D721Med (cell line): ENCODE measurements around the gene LRRN2.

Experiments used
- DNase-seq: peaks from one replicate; pipeline ENCODE4 v3.0.0; 2011; ENCODE audit warnings: low spot score; ENCODE audit not compliant: insufficient read length
- FAIRE-seq: peaks from 2 replicates; lab custom pipeline; 2011; peaks lifted over from hg19 to GRCh38; lab: Jason Lieb, UNC
- CTCF ChIP-seq: IDR thresholded peaks from 2 replicates; pipeline ENCODE4 v1.5.1; 2012; ENCODE audit warnings: mild to moderate bottlenecking, control low read depth; ENCODE audit not compliant: insufficient read depth; ENCODE audit errors: missing control alignments

The LRRN2 gene

GRCh38 chr1:204680051-204680450 is 5.5 kb downstream of the LRRN2 start:
- FAIRE-seq = no peak
- TF ChIP-seq CTCF = no peak
- no peak for DNase-seq

DNA sequence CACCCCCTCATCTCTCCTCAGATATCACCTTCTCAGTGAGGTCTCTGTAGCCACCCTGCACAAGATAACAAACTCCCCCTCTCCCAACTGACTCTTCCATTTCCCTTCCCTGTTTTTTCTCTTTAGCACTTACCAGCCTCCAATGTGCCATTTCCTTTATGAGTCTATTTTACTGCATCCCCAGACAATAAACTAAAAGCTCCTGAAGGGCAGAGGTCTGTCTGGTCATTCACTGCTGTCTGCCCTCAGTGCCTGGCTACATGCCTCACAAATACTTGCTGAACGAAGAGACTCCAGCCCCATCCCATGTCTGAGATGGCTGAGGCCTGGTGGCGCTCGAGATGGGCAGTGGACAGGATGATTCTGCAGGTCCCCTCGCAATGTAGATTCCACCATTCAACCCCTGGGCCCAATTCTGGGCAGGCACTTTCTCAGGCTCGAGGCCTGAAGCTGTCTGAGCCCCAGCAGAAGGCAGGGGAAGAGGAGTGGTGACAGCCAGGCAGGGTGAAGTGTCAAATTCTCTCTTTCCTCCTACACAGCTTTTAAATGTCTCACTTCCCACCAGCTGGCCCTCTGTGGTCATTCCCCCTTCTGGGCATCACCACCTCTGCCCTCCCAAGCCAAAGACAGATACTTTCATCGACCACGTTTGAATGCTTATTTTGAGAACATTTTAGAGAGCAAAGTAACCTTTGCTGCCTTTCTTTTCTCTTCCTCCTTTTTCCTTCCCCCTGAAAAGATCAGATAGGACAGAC is 6.6 kb downstream of the LRRN2 start:
- FAIRE-seq (no peak), DNase-seq (no peak)
- TF ChIP-seq CTCF = no peak

DNA sequence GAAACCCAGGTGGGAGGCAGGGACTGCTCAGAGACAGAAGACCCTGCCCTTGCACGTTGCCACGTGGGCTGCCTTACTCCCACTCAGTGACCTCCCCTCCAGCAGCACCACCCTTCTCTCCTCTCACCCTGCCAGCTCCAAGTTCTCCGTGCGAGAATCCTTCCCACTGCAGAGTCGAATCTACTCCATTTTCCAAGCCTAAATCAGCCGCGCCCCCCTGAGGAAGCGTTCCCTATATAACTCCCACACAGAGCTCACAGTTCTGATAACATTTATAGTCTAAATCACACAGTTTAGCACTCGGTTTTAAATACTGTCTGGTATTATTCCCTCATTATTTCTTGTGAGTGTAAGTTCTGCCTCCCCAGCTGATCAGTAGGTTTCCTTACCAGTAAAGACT is 7.7 kb downstream of the LRRN2 start:
- FAIRE-seq (no peak), DNase-seq (no peak)
- no peak for TF ChIP-seq CTCF

- DNase-seq (no peak), FAIRE-seq (peak; percentile 21)
- TF ChIP-seq CTCF = no peak
Measured at GRCh38 chr1:204676043-204676442, 9.5 kb downstream of the LRRN2 start.

DNA sequence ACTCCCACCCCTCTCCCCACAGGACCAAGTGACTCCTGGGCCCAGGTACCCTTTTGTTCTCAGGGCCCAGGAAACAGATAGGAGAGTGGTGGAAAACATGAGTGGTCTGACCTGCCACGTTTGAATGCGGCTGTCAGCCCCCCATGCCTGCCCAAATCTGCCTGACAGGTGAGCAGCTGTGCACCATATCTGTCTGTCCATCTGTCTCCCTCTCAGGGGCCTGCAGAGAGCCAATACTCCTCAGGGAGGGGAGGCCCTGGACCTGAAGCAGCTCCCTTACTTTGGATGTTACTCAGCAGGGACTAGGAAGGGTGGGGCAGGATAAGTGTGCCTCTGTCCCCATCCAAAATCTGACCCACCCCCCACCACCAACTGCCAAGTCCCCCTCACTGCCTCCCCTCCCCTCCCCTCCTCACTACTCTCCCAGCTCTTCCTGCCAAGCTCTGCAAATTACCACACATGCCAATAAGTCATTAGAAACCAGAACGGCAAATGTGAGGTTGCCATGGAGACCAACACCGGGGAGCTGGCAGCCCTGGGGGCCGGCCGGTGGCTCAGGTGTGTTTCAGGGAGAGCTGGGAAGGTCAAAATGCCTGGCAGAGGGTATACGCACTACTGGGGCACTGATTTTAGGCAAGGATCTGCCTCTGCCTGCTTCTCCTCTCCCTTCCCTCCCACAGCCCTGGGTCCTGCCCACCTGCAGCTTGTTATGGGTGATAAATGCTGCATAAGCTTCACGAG is 11.5 kb downstream of the LRRN2 start:
- FAIRE-seq (no peak), DNase-seq (no peak)
- TF ChIP-seq CTCF = no peak

- DNase-seq (no peak), FAIRE-seq (no peak)
- TF ChIP-seq CTCF = no peak
Measured at GRCh38 chr1:204673209-204673608, 12.3 kb downstream of the LRRN2 start.

DNA sequence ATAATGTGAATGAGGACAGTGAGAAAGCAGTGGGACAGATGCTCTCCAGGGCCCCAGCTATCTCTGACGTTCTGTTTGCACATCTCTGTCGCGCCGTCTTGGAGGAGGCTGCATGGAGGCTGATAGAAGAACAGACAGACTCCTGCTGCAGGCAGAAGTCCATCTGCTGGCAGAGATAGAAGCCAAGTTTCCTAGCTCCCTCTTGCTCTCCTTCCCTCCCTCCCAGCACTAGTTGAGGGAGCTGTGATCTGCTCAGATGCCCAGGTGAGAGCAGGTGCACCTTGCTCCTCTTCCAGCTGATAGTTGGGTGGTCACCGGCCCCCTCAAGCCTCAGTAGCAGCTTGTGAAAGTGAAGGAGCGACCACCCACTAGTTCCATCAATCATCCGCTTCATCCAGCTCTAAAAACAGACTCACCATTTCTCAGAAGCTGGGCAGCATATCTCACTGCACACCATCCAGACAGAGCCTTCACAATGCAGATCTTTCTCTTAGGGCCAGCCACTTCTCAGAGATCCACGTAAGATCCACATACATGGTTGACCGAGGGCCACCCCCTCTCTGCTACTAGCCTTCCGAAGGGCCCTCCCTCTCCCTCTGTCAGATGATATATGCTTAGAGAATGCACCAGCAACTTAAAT is 12.9 kb downstream of the LRRN2 start:
- no peak for DNase-seq
- no peak for FAIRE-seq
- no peak for TF ChIP-seq CTCF
